Urothelium cell line (cell line): ENCODE measurements around the gene PDLIM5.

Source experiments
- DNase-seq: peaks from one replicate; pipeline ENCODE4 v3.0.0; 2011; ENCODE audit warnings: low spot score, mixed read lengths
- FAIRE-seq: peaks from 2 replicates; lab custom pipeline; 2011; peaks lifted over from hg19 to GRCh38; lab: Jason Lieb, UNC

Gene PDLIM5

GRCh38 chr4:94525993-94526728 lies 74.4 kb downstream of the PDLIM5 start:
- FAIRE-seq (no peak), DNase-seq (no peak)

GRCh38 chr4:94527556-94528233 lies 76.0 kb downstream of the PDLIM5 start:
- no peak for FAIRE-seq
- no peak for DNase-seq

DNA sequence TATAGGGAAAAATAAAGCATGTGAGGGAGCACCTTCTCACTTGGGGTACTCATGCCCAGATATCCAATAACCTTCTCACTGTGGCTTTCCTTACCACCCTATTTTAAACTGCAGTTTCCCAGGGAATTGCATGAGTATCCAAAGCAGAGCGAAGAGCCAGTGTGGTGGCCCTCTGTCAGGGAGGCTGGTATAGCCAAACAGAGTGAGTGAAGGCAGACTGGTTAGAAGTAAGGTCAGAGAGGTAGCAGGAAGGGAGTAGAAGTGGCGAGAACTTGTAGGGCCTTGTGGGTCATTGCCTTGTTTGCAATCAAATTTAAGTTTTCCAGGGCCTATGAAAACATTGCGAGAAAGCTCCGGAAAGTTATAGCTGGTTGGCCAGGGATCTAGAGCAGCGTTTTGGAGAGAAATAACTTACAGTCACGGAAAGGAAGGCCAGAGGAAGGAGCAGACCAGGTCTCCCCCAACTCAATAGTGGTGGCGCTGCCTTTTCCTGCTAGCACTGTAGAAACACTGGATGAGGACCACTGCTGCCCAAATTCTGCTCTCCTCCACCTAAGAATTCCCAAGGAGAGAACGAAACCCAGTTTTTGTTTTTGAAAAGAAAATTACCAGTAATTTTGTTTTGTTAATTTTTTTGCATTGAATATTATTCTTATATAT lies 77.2 kb downstream of the PDLIM5 start:
- FAIRE-seq: no peak
- DNase-seq: no peak

DNA sequence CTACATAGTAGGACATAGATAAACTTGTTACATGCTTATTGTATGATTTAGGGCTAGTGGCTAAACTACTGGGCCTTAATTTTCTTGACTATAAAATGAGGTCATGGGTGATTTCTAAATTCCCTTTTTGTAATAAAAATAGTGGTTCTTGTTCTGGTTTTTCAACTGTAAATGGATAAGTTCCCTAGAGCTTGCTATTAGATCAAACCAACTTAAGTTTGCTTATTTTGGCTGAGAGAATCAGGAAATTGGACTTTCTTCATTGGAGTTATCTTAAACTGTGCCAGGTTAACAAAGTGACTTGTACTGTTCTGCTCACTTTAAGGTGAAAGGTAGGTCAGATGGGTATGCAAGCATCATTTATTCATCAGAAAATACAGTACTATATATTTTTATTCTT lies 78.3 kb downstream of the PDLIM5 start:
- DNase-seq: no peak
- no peak for FAIRE-seq

DNA sequence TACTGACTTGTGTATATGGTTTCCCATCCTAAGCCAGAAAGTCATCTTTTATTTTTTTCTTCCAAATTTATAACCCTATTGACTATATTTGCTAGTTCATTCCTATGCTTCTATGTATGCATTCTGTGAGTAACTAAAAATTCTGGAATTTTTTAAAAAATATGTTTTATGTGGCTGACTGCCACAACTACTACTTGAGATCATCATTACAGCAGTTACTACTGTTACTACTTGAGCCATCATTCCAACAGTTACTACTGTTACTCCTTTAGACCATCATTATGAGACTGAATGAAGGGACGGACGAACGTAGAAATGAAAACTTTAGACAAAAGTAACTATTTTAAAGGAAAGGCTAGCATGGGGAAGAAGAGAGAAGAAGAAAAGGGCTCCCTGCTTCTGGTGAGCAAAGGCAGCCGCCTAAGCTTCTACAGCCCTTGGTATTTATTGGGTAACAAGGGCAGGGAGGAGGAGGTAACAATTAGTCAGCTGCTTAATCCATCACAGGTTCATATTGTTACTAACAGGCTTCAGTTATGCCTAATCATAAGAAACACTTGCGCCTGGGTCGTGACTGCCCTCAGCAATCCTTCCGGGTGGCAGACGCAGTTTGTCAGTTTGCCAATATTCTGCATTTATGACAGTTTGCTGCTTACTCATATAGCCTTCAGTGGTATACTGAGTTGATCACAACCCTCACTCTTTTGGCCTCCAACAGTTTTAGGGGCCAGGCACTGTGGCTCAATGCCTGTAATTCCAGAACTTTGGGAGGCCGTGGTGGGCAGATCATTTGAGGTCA lies 80.4 kb downstream of the PDLIM5 start:
- no peak for DNase-seq
- no peak for FAIRE-seq

DNA sequence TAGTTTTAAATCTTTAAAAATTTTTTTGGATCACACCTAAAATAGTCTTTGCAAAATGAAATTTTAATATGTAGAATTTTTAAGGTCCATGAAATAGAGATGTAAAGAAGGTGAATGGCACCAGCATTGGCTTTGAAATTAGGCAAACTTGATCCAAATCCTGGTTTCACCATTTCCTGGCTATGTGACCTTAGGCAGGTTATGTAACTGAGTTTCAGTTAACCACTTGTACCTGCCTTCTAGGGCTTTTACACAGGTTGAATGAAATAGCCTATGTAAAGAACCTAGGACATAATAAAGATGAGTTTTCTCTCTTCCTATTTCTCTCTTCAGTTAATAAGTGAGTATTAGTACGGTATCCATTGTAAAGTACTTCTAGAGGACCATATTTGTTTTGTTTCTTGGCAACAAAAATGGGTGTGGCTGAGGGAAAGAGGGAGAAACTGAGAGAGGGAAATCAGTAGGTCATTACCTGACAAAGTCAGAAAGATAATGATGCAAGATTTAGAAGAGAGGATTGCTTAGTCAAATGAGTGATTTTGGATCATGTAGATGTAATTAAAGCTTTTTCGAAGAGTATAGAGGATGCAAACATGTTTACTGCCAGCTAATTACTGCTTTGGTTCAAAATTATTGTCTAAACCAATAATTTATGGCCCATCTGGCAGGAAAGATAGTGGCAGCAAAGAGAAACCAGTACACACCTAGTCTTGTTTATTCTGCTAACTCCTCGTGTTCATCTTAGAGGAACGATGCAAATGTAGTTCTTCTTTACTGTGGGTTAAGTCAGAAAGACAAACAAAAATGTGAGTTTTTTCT lies 81.9 kb downstream of the PDLIM5 start:
- DNase-seq: no peak

DNA sequence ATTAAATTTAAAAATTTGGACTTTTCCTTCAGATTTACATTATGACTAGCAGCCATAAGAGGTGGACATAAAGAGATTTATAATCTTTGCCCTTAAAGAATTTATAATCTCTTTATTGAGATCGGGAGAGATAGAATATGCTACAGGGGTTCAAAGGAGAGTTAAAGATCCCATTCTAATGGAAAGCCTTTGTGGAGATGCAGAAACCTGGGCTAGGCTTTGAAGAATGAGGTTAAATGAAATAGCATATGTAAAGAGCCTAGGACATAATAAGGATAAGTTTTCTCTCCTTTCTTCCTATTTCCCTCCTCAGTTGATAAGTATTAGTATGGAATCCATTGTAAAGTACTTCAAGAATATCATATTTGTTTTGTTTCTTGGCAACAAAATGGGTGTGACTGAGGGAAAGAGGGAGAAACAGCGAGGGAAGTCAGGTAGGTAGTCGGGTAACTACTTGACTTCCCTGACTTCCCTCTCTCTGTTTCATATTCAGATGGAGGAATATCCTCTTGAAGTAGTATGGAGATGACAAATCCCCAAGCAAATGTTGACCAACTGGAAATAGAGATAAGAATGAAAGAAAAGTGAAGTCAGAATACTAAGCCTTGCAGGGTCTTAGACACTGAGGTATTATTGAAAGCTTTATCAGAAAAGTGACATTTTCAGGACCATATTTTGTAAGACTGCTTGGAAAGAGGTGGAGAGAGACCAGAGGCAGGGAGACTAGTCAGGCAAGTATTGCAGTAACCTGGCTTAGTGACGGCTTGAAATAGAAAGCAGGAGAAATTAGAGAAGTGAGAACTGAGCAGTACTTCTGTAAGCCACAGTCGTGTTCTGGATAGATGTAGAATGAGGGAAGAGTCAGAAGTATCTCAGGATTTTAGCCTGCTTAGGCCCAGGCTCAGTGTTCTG lies 82.9 kb downstream of the PDLIM5 start:
- DNase-seq (no peak), FAIRE-seq (no peak)

More for the DNA sequence above, 81.9 kb downstream of the PDLIM5 start:
- FAIRE-seq: no peak

DNA sequence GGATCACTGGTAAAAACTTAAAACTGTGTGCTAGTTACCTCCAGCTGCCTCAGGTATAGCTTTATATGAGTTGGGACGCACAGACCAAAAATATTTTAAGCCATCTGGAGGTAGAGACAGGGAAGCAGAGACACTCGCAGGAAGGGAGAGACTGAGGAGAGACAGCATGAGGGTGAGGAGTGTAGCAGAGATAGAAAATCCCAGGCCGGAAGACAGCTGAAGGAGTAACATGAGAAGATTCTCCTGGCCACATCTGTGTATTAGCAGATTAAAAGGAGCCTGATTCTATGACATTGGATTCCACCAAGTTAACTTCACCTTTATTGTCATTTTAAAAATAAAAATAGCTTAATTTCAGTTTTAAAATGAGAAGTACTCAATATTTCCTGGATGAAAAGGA lies 84.3 kb downstream of the PDLIM5 start:
- no peak for FAIRE-seq
- no peak for DNase-seq

DNA sequence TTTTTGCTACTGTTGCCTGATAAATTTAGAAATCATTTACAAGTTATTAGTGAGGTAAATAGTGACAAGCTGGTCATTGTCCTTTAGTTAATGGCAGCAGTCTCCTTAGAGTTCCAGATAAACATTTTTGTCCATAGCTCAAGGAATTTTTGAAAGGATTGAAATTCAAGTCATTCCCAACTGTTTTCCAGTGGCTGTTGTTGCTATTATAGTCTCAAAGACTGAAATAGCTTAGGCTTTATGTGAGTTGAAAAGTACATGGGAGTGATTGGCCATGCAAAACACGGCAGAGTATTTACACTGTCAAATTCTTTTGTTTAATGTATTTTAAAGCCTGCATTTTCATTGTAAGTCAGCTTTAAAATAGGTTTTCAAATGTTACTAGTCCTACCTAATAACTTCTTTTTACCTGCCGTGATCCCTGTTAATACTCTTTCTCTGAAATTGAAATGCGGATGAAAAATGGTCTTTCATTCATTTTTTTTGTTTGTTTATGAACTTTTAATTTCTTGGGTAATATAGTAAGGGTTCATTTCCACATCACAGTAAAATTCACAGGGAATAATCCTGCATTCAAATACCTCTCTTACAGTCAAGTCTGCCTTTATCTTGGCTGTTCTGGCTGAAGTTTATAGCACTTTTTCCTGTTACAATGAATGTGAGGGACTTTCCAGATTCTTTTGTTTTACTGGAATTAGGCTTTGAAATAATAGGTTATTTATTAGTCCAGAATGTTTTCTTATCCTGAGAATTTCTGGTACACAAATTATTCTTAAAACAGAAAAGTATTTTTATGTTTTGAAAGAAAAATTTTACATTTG lies 85.1 kb downstream of the PDLIM5 start:
- FAIRE-seq (no peak), DNase-seq (no peak)

- no peak for FAIRE-seq
These were observed 86.3 kb downstream of the PDLIM5 start for GRCh38 chr4:94537921-94538628.

DNA sequence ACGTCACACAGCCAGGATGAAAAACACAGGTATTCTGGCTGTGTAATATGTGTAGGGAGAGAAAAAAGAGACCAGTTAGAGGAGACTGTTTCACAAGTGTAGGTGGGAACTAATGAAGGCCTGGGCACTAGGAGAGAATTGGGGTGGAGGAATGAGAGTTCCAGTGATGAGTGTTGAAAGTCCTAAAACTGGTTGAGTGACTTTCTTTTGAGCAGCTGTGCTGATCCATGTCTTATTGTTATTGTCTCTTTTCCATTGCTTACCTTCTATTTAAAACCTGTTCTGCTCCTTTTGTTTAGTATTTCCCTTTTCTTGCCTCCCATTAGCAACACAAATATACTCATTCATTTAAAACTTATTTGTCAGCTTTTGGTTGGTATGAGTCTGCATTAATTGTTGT lies 88.7 kb downstream of the PDLIM5 start:
- no peak for DNase-seq
- no peak for FAIRE-seq

More at GRCh38 chr4:94537921-94538628, 86.3 kb downstream of the PDLIM5 start:
- no peak for DNase-seq

GRCh38 chr4:94544811-94545210 lies 93.1 kb downstream of the PDLIM5 start:
- DNase-seq: no peak
- no peak for FAIRE-seq

- DNase-seq: peak; percentile 14
- FAIRE-seq: no peak
These were observed 93.6 kb downstream of the PDLIM5 start for GRCh38 chr4:94545296-94545695.

DNA sequence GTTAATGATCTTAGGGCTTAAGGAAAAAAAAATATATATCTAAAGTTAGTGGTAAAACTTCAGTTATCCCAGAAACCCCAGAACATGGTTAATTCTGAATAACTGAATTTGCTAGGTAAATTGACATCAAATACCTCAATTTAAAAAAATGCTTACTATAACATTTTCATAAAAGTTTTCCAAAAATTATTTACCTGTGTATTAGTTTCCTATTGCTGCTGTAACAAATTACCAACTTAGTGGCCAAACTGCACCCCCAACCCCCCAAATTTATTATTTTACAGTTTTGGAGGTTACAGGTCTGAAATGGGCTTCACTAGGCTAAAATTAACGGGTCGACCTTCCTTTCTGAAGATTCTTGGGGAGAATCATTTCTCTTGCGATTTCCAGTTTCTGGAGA lies 95.2 kb downstream of the PDLIM5 start:
- DNase-seq: no peak
- FAIRE-seq: no peak

DNA sequence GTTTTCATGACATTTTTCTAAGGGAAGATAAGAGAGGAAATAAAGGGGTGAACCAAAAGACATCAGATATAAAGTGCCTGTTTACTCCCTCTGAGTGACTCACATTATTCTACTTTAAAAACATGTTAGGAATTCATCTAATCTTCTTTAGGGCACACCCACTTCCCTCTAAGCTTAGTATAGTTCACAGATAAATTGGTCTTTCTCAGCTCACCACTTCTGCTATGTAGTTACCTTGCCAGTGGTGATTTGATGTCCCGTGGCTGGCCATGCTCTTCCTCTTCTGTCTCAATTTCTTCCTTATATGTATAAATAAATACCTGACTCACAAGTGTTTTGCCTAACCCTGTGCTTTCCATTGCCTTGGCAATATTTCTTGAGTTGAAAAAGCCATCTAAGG lies 96.8 kb downstream of the PDLIM5 start:
- FAIRE-seq: no peak

DNA sequence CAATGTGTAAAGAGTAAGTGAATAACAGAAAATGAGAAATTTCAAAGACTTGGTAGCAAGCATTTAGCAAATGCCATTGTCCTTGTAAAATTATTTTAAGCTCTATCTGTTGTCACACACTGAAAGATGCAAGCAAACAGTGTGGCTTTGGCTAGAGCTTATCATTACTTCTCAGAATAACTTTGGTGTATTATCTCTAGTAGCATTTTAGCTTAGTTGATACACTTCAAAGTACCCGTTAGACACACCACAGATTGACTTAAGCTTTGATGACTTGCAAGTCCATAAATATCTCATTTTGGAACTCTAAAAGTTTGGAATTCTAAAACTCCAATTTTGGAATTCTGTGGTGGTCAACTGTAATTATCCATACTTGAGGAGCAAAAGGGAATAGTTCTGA lies 98.6 kb downstream of the PDLIM5 start:
- FAIRE-seq: no peak
- DNase-seq: no peak

More for the DNA sequence above, 96.8 kb downstream of the PDLIM5 start:
- DNase-seq: peak; percentile 40

GRCh38 chr4:94550851-94551250 lies 99.1 kb downstream of the PDLIM5 start:
- FAIRE-seq: no peak
- no peak for DNase-seq
